HG03460 (cell line): ENCODE data around the gene ABCD3.
"Not testable (repeated sequence)": the region's sequence is repeated elsewhere in the genome, so short reads cannot be mapped to it uniquely, and the experiment has no call there.

Experiments
- ATAC-seq: cut with Tn5 transposase; IDR thresholded peaks from one replicate; pipeline ENCODE4 v1.9.1; 2021; ENCODE audit not compliant: unreplicated experiment

ABCD3 gene

DNA sequence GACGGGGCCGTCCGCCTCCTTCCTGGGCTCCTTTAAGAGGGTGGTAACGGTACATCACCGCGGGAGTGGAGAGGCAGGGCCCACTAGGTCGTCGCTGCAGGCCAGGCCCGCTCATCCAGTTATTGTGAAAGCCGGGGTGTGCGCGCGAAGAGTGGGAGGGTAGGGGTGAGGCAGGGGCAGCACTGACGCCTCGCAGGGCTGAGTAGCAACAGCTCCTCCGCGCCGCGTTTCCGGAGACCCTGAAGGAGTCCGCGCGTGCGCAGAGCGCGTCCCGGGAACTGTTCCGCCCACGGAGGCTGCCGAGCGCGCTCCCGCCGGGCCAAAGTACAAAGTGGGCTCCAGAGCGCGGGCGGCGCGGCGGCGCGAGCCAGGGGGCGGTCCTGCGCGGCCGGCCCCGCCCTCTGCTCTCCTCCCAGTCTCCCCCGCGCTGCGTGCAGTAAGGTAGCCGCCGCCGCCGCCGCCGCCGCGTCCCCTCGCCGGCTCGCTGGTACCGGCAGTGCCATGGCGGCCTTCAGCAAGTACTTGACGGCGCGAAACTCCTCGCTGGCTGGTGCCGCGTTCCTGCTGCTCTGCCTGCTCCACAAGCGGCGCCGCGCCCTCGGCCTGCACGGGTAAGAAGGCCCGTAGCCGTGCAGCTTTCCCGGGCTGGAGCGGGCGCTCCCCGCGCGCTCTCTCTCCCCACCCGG is at the start of gene ABCD3:
ABCD3 (plus strand) TSS at position 412 of the 686 bp plus-strand sequence; CDS start at position 502, 90 bp downstream.
- peak; percentile 94 for ATAC-seq

GRCh38 chr1:94372771-94373170 is 45.4 kb upstream of the ABCD3 start:
- not testable (repeated sequence) for ATAC-seq

- ATAC-seq: not testable (repeated sequence)
Observed at GRCh38 chr1:94373311-94373710, 44.9 kb upstream of the ABCD3 start.

GRCh38 chr1:94375666-94376065 is 42.5 kb upstream of the ABCD3 start:
- ATAC-seq: not testable (repeated sequence)

- not testable (repeated sequence) for ATAC-seq
Observed at GRCh38 chr1:94378493-94378892, 39.7 kb upstream of the ABCD3 start.

- no peak for ATAC-seq
Observed at GRCh38 chr1:94379615-94380014, 38.6 kb upstream of the ABCD3 start.

GRCh38 chr1:94382201-94382600 is 36.0 kb upstream of the ABCD3 start:
- ATAC-seq: no peak

- no peak for ATAC-seq
Observed at GRCh38 chr1:94383966-94384408, 34.2 kb upstream of the ABCD3 start.

GRCh38 chr1:94384485-94385265 is 33.5 kb upstream of the ABCD3 start:
- ATAC-seq: no peak

DNA sequence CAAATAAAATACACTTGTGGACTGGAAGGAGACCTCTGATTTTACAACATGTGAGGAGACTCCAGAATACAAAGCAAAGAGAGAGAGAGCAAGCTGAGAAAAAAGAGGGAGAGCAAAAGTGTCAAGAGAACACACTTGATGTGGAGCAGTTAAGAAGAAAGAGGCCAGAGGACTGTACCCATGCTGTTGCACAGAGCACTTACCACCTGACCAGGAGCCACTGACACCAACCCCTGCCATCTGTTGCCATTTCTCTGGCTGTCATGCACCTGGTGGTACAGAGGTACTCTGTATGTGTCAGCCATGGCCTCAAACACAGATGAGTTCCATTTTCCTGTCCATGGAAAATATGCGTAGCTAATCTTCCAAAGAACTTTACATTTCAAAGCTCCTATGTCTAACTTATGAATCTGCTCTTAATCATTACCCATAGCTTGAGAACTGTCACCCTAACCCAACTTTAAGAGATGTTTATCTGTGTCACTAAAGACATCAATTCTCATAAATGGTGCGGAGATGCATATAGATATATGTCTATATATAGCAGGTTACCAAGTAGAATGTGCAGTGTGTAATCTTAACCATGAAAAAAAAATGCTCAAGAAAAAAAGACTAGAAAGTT is 32.8 kb upstream of the ABCD3 start:
- ATAC-seq: no peak

DNA sequence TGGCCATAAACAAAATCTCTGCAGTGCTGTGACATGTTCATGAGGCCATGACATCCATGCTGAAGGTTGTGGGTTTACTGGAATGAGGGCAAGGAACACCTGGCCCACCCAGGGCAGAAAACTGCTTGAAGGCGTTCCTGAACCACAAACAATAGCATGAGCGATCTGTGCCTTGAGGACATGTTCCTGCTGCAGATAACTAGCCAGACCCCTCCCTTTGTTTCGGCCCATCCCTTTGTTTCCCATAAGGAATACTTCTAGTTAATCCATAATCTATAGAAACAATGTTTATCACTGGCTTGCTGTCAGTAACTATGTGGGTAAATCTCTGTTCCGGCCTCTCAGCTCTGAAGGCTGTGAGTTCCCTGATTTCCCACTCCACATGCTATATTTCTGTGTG is 28.9 kb upstream of the ABCD3 start:
- ATAC-seq: no peak

GRCh38 chr1:94394247-94394646 is 23.9 kb upstream of the ABCD3 start:
- ATAC-seq: no peak

DNA sequence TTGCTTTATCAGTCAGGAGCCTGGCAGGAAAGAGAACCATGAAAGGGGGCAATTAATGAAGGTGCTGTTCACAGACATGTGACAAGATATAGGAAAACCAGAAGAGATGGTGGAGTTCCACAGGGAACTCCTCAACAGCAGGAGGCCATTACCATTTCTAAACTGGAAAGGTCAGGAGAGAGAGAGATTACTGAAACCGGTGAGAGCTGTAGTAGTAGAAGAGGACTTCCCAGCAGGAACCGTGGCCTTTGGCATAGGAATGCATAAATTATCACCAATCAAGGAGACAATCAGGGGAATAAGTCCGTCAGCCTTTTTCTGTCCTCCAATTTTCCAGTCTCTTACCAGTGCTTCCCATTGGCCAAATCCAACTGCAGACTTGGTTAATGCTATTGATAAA is 23.0 kb upstream of the ABCD3 start:
- no peak for ATAC-seq

- ATAC-seq: no peak
Observed at GRCh38 chr1:94395748-94396309, 22.4 kb upstream of the ABCD3 start.

DNA sequence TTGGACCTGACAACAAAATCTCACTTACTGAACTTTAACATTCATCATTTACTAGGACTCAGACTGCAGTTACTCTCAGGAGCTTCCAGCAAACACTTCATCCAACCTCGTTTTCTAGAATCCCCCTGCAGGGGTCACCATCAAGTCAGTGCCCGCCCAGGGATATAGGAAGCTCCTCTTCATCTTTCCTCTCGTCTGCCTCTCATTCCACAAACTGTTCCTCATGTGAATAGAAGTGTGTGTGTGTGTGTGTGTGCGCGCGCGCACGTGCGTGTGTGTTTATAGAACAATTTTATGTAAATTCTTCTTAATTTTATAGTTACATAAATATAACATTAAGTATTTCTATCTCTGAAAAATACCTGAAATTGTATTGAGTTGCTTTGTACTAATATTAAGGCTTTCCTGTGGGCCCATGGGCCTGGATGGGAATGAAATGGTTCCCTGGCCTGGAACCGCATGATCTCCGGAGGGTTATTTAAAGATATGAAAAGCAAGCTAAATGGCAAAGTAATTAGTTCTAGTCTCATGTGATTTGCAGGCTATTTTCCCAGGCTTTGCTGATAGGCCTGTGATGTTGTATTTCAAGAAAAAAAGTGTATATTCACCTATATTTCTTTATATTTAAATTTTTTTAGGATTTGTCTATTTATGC is 21.7 kb upstream of the ABCD3 start:
- ATAC-seq: no peak

- no peak for ATAC-seq
Observed at GRCh38 chr1:94398356-94398755, 19.8 kb upstream of the ABCD3 start.

- ATAC-seq: no peak
Observed at GRCh38 chr1:94399453-94399852, 18.7 kb upstream of the ABCD3 start.

DNA sequence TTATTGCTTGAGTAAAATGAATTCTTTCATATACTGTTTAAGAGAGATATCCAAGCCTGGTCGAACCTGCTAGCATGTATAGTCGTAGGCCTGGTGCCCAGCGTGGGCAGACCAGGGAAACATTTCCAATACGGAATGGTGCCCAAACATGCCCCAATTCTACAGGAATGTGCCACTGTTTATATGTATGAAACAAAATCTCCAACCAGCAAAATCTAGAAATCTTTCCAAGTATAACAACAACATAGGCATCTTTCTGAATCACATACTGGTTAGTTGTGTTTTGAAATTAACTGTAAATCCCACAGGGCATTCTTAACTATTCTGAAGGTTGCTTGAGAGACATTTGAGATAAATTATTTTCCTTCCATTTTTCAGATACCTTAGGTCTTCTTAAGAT is 17.0 kb upstream of the ABCD3 start:
- no peak for ATAC-seq

DNA sequence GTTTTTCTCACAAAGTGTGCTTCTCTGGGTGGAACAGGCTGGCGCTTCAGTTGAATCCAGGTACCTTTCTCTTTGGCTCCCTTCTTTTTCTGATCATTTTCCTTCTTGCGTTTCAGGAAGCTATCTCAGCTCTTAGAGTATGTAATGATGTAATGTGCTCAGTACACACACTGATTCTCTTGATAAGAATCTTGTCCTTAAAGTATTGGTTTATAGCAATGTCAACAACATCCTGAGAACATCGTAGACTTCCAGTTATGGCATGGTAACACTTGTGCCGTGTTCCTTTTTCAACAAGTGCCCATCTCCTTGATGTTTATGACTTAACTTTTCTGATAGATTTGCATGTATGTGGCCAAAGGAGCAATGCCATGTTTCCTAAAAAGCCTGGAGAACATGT is 11.7 kb upstream of the ABCD3 start:
- no peak for ATAC-seq

GRCh38 chr1:94408104-94408830 is 9.9 kb upstream of the ABCD3 start:
- no peak for ATAC-seq
